GM12873 (cell line): ENCODE data around the gene SERGEF.

Source experiments
- CTCF ChIP-seq: IDR thresholded peaks from 2 replicates; pipeline ENCODE4 v1.5.1; 2012; ENCODE audit warnings: low read depth, mild to moderate bottlenecking, moderate library complexity, low read length, control low read depth; ENCODE audit not compliant: insufficient read depth; ENCODE audit errors: missing control alignments

The SERGEF gene

GRCh38 chr11:17767914-17768313 is 244.9 kb downstream of the SERGEF start:
- no peak for TF ChIP-seq CTCF

DNA sequence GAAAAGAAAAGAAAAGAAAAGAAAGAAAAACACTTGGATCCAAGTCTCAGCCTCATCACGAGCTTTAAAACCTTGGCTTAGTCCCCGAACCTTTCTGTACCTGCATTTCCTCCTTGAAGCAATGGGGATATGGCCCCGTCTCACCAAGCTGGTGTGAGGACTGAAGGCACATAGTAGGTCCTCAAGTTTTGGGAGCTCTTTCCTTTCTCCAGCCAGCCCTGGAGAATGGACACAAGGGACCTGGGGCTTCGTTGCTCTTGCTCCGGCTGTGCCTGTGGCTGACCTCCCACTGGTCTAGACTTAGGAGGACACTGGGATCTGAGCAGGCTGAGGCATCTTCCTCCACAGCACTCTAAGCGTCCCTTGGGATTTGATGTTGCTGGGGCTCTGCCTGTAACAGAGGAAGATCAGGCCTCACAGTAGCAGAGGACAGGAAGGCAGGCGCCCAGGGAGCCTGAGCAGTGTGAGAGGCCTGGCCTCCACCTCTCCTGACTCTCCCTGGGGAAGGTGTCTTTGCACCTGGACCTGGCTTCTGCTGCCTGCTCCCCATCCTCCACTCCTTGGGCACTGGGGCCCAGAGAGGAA is 245.5 kb downstream of the SERGEF start:
- TF ChIP-seq CTCF: no peak

GRCh38 chr11:17766590-17766989 is 246.3 kb downstream of the SERGEF start:
- peak; percentile 19 for TF ChIP-seq CTCF

- TF ChIP-seq CTCF: no peak
Measured at GRCh38 chr11:17766073-17766359, 246.8 kb downstream of the SERGEF start.

GRCh38 chr11:17765356-17766072 is 247.3 kb downstream of the SERGEF start:
- no peak for TF ChIP-seq CTCF

- no peak for TF ChIP-seq CTCF
Measured at GRCh38 chr11:17764446-17765218, 248.2 kb downstream of the SERGEF start.

GRCh38 chr11:17763703-17764102 is 249.1 kb downstream of the SERGEF start:
- no peak for TF ChIP-seq CTCF
